GM03348 (cell line): Measurements from ENCODE around the gene OGFR.
A peak's percentile ranks its signal among the peaks of the same experiment; 100 is the strongest.
"Not testable (repeated sequence)": the region's sequence is repeated elsewhere in the genome, so short reads cannot be mapped to it uniquely, and the experiment has no call there.

ENCODE experiments used
- DNase-seq: peaks from one replicate; pipeline ENCODE4 v3.0.0; 2012; ENCODE audit warnings: low spot score

Gene OGFR

DNA sequence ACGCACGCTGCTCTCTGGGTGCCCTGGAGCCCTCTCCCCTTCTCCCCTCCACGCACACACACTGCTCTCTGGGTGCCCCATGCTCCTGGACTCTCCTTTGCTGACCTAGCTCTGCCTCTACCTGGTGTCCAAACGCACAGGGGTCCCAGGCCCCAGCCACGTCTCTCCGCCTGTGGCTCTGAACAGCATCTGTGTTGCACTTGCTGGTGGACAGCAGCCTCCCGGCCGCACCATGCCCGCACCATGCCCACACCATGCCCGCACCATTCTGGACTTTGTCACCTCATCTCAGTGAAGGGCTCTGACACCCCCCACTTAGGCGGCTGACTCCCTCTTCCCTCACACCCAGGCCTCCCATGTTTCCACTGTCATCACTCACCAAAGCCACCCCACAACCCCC, 35.2 kb downstream of the OGFR start:
- no peak for DNase-seq

DNA sequence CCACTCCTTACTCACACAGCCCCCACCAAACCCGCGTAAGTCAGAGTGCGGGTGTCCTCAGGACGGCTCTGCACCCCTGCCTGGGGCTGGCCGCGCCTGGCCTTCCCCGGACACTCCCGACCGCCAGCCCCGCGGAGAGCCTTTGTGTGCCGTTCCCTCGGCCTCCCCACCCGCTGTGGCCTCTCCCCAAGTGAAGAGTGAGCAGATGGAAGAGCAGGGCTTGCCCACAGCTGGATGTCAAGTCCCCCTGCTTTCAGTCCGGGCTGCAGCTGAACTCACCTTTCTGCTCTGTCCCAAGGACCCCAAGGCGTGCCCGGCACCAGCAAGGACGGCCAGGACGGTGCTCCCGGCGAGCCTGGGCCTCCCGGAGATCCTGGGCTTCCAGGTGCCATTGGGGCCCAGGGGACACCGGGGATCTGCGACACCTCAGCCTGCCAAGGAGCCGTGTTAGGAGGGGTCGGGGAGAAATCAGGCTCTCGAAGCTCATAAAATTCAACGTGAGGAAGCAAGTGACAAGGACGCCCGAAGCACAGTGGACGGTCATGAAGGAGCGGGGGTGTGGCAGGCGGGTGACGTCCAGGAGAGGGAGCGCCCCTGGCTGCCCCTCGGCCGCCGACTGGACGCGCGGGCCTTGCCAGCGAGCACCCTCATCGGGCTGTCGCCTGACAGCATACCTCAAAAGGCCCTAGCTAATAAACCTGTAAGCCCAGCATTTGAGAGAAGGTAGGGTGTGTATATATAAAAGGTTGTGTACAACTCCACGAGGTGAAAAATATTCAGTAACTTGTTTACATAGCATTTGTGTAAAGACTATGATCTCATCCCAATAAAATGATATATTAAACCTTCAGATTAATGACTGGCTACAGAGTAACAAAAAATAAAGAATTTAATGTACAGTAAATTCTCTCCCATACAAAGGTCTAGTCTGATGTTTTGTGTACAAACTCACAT, 35.9 kb downstream of the OGFR start:
- DNase-seq = no peak

DNA sequence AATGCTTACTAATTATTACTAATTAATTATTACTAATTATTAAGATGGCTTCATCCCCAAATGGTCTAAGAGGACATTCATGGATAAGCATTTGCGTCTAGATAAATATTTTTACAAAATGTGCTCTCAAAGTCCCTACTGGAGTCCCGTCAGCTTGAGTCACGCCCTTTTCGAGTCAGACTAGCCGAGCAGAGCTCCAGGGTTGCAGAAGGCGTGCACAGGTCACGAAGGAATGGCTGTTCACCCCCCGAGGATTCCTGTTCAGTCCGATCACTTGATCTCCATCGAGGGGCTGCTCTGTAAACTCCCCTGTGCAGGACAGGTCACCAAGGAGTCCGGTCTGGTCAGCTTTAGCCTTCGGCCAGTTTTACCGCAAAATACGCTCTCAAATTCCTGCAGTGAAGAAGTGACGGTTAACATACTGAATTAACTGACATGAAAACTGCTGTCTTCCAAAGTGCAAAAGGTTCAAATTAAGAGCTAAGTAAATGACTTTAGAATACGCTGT, 37.1 kb downstream of the OGFR start:
- no peak for DNase-seq

DNA sequence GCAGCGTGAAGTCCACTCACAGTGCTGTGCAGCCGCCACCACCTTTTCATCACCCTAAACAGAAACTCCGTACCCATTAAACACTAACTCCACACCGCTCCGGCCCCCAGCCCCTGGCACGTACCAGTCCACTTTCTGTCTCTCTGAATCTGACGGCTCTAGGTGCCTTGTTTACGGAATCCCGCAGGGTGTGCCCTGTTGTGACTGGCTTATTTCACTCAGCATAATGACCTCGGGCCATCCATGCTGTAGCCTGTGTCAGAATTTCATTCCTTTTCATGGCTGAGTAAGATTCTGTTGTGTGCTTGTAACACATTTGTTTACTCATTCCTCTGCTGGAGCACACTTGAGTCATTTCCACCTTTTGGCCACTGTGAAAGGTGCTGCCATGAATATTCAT, 39.0 kb downstream of the OGFR start:
- no peak for DNase-seq

DNA sequence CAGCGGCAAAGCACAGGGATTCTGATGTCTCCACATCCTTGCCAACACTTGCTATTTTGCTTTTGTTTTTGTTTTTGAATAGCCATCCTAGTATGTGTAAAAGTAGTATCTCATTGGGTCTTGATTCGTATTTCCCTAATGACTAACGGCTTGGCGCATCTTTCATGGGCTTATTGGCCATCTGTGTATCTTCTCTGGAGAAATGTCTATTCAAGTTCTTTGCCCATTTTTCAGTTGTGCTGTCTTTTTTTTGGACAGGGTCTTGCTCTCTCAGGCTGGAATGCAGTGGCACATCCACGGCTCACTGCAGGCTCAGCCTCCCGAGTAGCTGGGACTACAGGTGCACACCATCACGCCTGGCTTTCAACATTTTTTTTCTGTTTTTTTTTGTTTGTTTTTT, 39.5 kb downstream of the OGFR start:
- no peak for DNase-seq

DNA sequence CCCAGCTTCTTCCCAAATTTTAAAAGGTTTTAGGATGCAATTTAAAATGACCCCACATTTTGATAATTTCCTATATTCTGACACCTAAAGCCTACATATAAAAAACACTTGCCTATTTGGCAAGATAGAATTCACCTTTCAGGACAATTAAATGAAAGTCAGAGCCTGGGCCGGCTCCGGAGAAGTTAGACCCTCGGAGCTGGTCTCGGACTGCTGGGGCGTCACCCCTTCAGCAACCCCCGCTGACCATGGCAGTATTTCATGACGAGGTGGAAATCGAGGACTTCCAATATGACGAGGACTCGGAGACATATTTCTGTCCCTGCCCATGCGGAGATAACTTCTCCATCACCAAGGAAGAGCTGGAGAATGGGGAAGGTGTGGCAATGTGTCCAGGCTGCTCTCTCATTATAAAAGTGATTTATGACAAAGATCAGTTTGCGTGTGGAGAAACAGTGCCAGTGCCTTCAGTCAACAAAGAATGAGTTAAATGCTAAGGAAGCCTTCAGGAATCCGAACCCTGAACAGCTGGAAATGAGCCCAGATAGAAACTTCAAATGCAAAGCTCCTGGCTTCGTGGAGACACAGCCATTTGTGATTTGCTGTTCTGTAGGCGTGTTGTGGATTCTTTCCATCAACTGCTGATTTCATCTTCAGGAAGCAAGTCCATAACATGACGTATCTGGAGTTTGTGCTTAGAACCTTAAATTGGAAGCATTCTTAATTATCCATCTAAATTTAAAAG, 41.0 kb downstream of the OGFR start:
- no peak for DNase-seq

DNA sequence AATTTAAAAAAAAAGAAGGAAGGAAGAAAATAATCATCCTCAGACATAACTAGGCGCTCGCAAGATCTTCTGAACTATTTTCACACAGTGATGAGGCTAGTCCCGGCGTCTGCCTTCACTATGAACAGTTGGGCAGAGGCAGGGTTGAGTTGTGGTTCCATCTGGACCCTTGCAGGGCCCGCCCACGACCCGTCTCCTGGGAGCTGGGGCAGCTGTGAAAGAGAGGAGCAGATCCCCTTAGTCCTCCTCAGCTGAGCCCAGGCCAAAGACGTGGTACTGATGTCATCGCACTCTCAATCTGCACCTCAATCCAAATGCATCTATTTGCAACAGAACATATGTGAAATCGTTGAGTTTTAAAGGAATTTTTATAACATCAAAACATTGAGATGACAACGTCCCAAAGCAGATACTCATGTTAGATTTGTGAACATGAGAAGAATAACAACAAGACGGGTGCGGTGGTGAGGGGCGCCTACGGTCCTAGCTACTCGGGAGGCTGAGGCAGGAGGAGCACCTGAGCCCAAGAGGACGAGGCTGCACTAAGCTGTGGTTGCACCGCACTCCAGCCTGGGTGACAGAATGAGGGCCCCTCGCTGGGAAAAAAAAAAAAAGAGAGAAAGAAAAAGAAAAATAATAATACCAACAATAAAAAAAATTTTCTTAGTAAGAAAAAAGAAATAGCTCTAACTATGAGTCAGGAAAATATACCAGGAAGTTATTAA, 41.7 kb downstream of the OGFR start:
- DNase-seq = no peak

DNA sequence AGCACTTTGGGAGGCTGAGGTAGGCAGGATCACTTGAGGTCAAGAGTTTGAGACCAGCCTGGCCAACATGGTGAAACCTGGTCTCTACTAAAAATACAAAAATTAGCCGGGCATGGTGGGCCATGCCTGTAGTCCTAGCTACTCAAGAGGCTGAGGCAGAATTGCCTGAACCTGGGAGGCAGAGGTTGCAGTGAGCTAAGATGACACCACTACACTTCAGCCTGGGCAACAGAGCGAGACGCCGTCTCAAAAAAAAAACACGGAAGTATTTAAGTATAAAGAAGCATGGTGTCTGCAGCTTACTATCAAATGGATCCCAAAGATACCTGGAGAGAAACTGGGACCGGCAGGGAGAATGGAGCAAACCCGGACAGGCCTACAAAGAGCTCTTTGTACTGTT, 44.3 kb downstream of the OGFR start:
- not testable (repeated sequence) for DNase-seq

DNA sequence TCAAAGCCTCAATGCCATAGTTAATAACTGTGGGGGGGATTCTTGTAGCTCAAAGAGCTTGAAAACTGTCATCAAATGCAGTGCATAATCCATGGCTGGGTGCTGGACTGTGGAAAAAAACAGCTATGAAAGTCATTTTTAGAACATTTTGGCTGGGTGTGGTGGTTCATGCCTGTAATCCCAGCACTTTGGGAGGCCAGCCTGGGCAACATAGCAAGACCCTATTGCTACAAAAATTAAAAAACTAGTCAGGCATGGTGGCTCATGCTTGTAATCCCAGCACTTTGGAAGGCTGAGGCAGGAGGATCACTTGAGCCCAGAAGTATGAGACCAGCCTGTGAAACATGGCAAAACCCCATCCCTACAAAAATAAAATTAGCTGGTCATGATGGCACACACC, 44.8 kb downstream of the OGFR start:
- no peak for DNase-seq

DNA sequence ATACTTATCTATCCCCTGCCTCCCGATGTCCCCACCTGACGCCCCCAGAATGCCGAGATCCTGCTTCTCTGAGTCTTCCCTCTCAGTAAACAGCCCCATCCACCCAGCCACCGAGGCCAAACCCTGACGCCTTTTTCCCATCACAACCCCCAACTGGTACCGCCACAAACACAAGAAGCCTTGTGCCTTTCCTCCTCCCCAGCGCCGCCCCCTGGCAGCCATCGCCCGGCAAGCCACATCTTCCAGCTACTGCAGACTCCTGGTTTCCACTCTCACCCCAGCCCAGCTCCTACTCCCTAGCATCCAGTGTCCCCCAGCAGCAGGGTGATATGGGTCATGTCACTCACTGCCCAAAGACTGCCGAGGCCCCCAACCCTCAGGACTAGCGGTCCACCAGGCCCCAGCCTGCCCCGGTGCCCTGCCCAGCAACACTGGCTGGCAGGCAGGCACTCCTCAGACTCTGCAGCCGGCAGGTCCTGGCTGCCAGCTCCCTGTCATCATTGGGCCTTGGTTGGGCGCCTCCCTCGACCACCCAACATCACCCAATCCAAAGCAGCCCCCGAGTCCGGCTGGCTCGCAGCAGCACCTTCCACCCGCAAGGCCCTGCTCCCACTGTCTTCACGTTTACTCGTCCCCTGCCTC, 45.8 kb downstream of the OGFR start:
- DNase-seq = no peak

DNA sequence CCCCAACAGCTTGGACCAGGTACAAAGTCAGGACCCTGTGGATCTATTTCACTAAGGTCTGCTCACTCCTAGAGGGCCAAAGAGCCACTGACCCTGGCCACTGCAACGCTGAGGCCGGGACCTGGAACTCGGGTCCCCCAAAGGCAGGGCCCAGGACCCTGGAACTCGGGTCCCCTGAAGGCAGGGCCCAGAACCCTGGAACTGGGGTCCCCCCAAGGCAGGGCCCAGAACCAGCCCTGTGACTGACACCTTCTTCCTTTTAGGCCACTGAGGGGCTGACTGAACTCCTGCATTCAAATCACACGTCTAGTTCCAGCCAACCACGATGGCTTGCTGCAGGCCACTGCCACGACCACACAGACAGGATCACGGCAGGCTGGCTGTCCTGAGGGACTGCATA, 47.6 kb downstream of the OGFR start:
- DNase-seq = no peak

DNA sequence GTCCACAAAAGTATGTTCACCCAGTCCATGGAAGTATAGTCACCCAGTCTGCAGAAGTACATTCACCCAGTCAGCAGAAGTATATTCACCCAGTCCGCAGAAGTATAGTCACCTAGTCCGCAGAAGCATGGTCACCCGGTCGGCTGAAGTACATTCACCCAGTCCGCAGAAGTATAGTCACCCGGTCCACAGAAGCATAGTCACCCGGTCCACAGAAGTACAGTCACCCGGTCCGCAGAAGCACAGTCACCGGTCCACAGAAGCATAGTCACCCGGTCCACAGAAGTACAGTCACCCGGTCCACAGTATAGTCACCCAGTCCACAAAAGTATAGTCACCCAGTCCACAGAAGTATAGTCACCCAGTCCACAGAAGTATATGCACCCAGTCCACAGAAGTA, 48.2 kb downstream of the OGFR start:
- no peak for DNase-seq

DNA sequence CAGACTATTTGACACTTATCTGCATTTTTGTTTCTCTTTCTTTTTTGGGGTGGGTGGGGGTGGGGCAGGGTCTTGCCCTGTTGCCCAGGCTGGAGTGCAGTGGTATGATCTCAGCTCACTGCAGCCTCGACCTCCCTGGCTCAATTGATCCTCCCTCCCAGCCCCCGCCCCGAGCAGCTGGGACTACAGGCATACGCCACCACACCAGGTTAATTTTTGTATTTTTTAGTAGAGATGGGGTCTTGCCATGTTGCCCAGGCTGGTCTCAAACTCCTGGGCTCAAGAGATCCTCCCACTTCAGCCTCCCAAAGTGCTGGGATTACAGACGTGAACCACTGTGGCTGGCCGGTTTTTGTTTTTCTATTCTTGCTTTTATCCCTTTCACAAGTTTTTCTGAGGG, 48.7 kb downstream of the OGFR start:
- not testable (repeated sequence) for DNase-seq

DNA sequence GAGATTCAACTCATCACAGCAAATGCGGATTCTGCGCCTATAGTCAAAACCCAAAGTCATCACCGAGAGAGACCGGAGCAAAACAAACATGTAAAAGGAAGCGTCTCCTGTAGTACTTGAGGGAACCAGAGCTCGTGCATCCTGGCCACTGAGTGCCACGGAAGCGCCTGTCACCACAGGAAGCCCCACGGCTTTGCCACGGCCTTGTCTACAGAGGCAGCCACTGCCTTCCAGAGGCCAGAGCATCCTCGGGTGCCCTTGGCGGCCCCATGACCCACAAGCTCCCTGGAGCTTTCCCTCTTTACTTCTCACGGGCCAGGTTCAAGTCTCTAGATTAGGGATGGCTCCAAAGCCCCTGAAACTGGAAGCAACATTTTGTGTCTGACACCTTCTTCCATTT, 49.5 kb downstream of the OGFR start:
- no peak for DNase-seq

DNA sequence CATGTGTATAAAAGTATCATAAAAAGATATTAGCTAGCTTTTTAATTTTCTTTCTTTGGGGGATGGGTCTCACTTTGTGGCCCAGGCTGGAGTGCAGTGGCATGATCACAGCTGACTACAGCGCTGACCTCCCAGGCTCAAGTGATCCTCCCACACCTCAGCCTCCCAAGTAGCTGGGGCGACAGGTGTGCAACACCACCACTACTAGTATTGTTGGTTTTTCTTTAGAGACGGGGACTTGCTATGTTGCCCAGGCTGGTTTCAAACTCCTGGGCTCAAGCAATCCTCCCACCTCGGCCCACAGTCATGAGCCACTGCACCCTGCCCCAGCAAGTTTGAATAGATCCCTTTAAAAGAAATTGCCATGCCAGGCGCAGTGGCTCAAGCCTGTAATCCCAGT, 50.5 kb downstream of the OGFR start:
- DNase-seq = no peak

DNA sequence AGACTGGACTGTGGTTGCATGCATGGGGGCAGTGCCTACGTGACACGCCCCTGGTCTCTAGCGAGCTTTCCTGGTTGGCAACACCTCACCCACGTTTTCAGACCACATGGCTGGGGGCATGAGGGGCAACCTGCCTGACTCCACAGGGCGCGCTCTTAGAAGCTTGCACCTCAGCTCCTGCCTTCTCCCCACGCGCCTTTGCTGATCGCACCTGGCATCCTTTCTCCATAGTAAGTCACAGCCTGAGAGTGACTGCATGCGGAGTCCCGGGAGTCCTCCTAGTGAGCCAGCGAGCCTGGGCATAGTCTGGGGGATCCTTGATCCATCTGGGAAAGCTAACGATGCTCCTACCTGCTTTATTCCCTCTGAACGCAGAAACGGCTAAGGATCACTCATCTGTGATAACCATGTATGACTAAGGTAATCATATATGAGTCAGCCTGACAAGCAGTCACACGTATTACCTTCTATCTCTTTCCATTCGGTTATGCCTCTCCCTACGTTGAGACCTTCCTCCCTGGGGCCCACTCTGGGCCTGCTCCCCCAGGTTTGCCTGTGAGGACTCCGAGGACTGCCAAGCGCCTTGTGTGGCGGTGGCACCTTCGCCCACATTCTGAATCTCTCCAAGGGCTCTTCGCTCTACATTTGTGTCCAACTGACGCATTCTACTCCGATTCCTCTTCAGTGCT, 52.4 kb downstream of the OGFR start:
- no peak for DNase-seq

DNA sequence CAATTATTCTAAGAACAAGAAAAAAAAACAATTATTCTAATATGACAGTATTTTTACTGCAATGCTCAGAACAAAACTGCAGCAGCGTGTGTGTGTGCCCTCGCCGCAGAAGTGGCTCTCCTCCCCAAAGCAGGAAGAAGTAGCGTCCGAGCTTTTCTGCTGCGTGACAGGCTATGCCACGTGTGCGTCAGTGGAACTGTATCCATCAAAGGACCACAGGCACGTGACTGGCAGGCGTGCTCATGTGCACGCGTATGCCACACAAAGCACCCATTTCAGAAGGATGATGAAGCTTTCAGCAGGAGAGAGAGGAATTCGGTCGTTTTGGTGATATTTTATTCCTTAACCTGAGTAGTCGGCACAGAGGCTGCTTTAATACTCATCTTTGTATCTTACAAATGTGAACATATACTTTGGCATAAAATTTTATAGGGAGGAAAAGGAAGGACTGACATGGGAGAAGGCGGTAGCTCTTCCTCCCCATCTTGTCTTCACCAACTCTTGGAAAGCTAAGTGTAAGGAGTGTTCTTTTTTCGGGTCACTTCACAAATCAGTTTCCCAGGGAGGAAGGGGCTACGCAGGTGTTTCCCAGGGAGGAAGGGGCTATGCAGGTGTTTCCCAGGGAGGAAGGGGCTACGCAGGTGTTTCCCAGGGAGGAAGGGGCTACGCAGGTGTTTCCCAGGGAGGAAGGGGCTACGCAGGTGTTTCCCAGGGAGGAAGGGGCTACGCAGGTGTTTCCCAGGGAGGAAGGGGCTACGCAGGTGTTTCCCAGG, 53.6 kb downstream of the OGFR start:
- no peak for DNase-seq

DNA sequence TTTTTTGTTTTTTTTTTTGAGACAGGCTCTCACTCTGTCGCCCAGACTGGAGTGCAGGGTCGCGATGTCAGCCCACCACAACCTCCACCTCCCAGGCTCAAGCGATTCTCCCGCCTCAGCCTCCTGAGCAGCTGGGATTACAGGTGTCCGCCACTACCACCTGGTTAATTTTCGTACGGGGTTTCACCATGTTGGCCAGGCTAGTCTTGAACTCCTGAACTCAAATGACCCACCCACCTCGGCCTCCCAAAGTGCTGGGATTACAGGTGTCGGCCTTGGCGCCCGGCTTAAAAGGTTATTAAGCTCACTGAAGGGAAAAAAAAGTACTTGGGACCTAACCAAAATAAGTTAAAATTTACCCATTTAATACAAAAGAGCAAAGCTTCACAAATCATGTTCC, 55.1 kb downstream of the OGFR start:
- DNase-seq = no peak

DNA sequence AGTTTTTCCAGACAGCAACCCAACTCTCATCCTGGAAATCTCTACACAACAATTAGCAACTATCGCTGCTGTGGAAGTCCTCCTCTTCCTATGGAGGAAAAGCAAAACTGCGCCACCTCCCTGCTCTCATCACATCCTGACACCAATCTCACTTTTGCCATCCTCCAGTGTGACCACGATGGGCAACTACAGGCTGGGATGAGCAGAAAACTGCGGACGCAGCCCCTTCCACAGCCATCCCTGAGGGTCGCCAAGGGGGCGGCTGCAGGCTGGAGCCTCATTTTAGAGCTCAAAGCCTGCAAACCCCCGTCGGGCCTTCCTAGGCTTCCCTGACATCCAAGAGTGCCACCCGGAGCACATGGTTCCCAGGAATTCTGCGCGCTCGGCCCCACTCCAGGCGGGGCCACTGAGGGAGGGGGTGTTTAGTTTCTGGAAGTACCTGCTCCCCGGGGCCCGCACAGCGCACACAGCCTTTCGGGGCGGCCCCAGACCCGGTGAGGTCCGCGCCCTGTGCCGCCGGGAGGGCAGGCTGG, 55.8 kb downstream of the OGFR start:
- peak; percentile 38 for DNase-seq

DNA sequence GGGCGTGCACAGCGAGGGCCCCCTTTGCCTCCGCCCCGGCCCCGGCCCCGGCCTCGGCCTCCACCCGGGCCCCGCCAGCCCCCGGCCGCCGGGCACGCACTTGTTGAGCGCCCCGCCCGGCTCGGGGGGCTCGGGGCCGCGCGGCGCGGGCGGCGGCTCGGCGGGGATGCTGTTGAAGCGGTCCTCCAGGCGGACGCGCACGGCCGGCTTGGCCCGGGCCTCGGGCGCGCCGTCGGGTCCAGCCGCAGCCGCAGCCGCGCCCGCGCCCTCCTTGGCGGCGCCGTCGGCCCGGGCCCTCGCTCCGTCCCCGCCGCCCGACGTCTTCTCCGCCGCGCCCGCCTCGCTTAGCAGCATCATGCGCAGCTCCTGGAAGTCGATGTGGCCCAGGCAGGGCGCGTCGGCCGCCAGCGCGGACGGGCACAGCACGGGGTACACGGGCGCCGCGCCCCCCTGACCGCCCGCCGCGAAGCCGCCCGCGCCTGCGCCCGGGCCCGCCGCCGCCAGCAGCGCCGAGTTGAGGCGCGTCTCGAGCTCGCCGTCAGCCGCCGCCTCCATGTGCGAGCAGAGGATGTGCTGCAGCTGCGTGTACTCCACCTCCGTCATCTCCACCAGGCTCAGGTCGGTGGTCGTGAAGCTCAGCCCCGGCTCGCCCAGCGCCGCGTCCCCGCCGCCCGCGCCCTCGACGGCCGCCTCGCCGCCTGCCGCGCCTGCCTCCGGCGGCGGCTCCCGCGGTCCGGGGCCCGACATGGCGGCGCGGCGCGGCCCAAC, 56.5 kb downstream of the OGFR start:
- DNase-seq = peak; percentile 65
